ENCODE data around the gene CD84.
"Not testable (repeated sequence)": the region's sequence is repeated elsewhere in the genome, so short reads cannot be mapped to it uniquely, and the experiment has no call there.

Gene CD84

GRCh38 chr1:160575112-160575664 is 4.1 kb downstream of the CD84 start:
- DNase-seq (ENCODE audit: low read depth), result no peak

- peak; percentile 2 for DNase-seq (ENCODE audit: low read depth)
These were observed 8.5 kb downstream of the CD84 start for GRCh38 chr1:160570840-160571239.

GRCh38 chr1:160569806-160570205 is 9.5 kb downstream of the CD84 start:
- DNase-seq (ENCODE audit: low read depth), result no peak

GRCh38 chr1:160567858-160568682 is 11.2 kb downstream of the CD84 start:
- no peak for DNase-seq (ENCODE audit: low read depth)

GRCh38 chr1:160567341-160567740 is 12.0 kb downstream of the CD84 start:
- DNase-seq (ENCODE audit: low read depth), result no peak

GRCh38 chr1:160565564-160565963 is 13.7 kb downstream of the CD84 start:
- no peak for DNase-seq (ENCODE audit: low read depth)

GRCh38 chr1:160563230-160563629 is 16.1 kb downstream of the CD84 start:
- DNase-seq (ENCODE audit: low read depth), result not testable (repeated sequence)

- not testable (repeated sequence) for DNase-seq (ENCODE audit: low read depth)
These were observed 16.6 kb downstream of the CD84 start for GRCh38 chr1:160562745-160563144.

GRCh38 chr1:160560806-160561205 is 18.5 kb downstream of the CD84 start:
- DNase-seq (ENCODE audit: low read depth), result no peak

GRCh38 chr1:160560045-160560705 is 19.1 kb downstream of the CD84 start:
- DNase-seq (ENCODE audit: low read depth), result no peak

- not testable (repeated sequence) for DNase-seq (ENCODE audit: low read depth)
These were observed 19.9 kb downstream of the CD84 start for GRCh38 chr1:160559437-160559836.

GRCh38 chr1:160558660-160559380 is 20.5 kb downstream of the CD84 start:
- no peak for DNase-seq (ENCODE audit: low read depth)

- no peak for DNase-seq (ENCODE audit: low read depth)
These were observed 25.5 kb downstream of the CD84 start for GRCh38 chr1:160553778-160554177.

- DNase-seq (ENCODE audit: low read depth), result no peak
These were observed 26.9 kb downstream of the CD84 start for GRCh38 chr1:160552425-160552824.

- DNase-seq (ENCODE audit: low read depth), result no peak
These were observed 28.7 kb downstream of the CD84 start for GRCh38 chr1:160550572-160551034.

- no peak for DNase-seq (ENCODE audit: low read depth)
These were observed 29.7 kb downstream of the CD84 start for GRCh38 chr1:160549665-160550006.

GRCh38 chr1:160548960-160549664 is 30.2 kb downstream of the CD84 start:
- DNase-seq (ENCODE audit: low read depth), result no peak

- no peak for DNase-seq (ENCODE audit: low read depth)
These were observed 31.1 kb downstream of the CD84 start for GRCh38 chr1:160548183-160548582.

GRCh38 chr1:160547422-160547821 is 31.9 kb downstream of the CD84 start:
- no peak for DNase-seq (ENCODE audit: low read depth)

- DNase-seq (ENCODE audit: low read depth), result no peak
These were observed 32.4 kb downstream of the CD84 start for GRCh38 chr1:160546942-160547341.

- peak; percentile 10 for DNase-seq (ENCODE audit: low read depth)
These were observed 34.6 kb downstream of the CD84 start for GRCh38 chr1:160544647-160545046.
